Mesenchymal stem cell (in vitro differentiated cells and primary cell): ENCODE measurements around the gene PARD3B.

ENCODE experiments used
- DNase-seq: peaks from one replicate; pipeline ENCODE4 v3.0.0-alpha.2; 2013
- H2AFZ ChIP-seq: one replicate; pipeline ENCODE4 v1.6.1; 2013; ENCODE audit warnings: low read depth, mild to moderate bottlenecking, control low read depth, inconsistent platforms, low read length, moderate library complexity
- H2AK5ac ChIP-seq: 2 replicates; pipeline ENCODE4 v1.6.1; 2013; ENCODE audit warnings: low read length, moderate library complexity, mild to moderate bottlenecking, inconsistent platforms; ENCODE audit not compliant: severe bottlenecking
- H2BK120ac ChIP-seq: one replicate; pipeline ENCODE4 v1.6.1; 2013; ENCODE audit warnings: low read depth, mild to moderate bottlenecking, inconsistent platforms, low read length, moderate library complexity
- H2BK12ac ChIP-seq, 2 experiments: one replicate each; pipeline ENCODE4 v1.6.1; 2013; ENCODE audit warnings: inconsistent platforms in 2 of 2, low read length in 2 of 2, mild to moderate bottlenecking in 2 of 2, moderate library complexity in 2 of 2, control low read depth in 1 of 2
- H2BK15ac ChIP-seq: one replicate; pipeline ENCODE4 v1.6.1; 2013; ENCODE audit warnings: mild to moderate bottlenecking, low read depth, inconsistent platforms; ENCODE audit not compliant: poor library complexity, severe bottlenecking
- H2BK5ac ChIP-seq: 2 replicates; pipeline ENCODE4 v1.6.1; 2013; ENCODE audit warnings: low read depth, mild to moderate bottlenecking, low read length, control low read depth, inconsistent platforms; ENCODE audit not compliant: poor library complexity, severe bottlenecking
- H3K14ac ChIP-seq, 2 experiments: one replicate each; pipeline ENCODE4 v1.6.1; 2013; ENCODE audit warnings: inconsistent platforms in 2 of 2, low read length in 2 of 2, control low read depth in 1 of 2, mild to moderate bottlenecking in 1 of 2, moderate library complexity in 1 of 2
- H3K18ac ChIP-seq, 2 experiments: one replicate each; pipeline ENCODE4 v1.6.1; 2013; ENCODE audit warnings: inconsistent platforms in 2 of 2, low read length in 2 of 2, control low read depth in 1 of 2, low read depth in 1 of 2, mild to moderate bottlenecking in 1 of 2
- H3K23ac ChIP-seq, 2 experiments: one replicate each; pipeline ENCODE4 v1.6.1; 2013; ENCODE audit warnings: inconsistent platforms in 2 of 2, low read length in 2 of 2, mild to moderate bottlenecking in 2 of 2, moderate library complexity in 2 of 2, control low read depth in 1 of 2
- H3K27ac ChIP-seq: 2 replicates; pipeline ENCODE4 v1.5.1; 2013; ENCODE audit warnings: mild to moderate bottlenecking, moderate library complexity, low read length, control low read depth, inconsistent platforms; ENCODE audit not compliant: poor library complexity, severe bottlenecking
- H3K27me3 ChIP-seq, 2 experiments: 2 replicates each; pipeline versions ENCODE4 v1.6.1 to v1.7.0; 2013; ENCODE audit warnings: low read length in 2 of 2, mild to moderate bottlenecking in 2 of 2, moderate library complexity in 2 of 2, control low read depth in 1 of 2, inconsistent platforms in 1 of 2; ENCODE audit not compliant: control insufficient read depth in 1 of 2, insufficient read depth in 1 of 2
- H3K36me3 ChIP-seq, 2 experiments: 2 replicates each; pipeline versions ENCODE4 v1.6.1 to v1.7.0; 2013; ENCODE audit warnings: low read length in 2 of 2, control low read depth in 1 of 2, inconsistent platforms in 1 of 2, low read depth in 1 of 2, mild to moderate bottlenecking in 1 of 2; ENCODE audit not compliant: insufficient read depth in 2 of 2, control insufficient read depth in 1 of 2
- H3K4ac ChIP-seq, 2 experiments: one replicate each; pipeline ENCODE4 v1.6.1; 2013; ENCODE audit warnings: inconsistent platforms in 2 of 2, low read length in 2 of 2, mild to moderate bottlenecking in 2 of 2, moderate library complexity in 2 of 2, control low read depth in 1 of 2, low read depth in 1 of 2
- H3K4me1 ChIP-seq: 2 replicates; pipeline ENCODE4 v1.6.1; 2013; ENCODE audit warnings: low read depth, low read length, control low read depth; ENCODE audit not compliant: control insufficient read depth, insufficient read depth
- H3K4me2 ChIP-seq: 2 replicates; pipeline ENCODE4 v1.6.1; 2013; ENCODE audit warnings: low read length, mild to moderate bottlenecking, inconsistent platforms; ENCODE audit not compliant: poor library complexity, severe bottlenecking
- H3K4me3 ChIP-seq, 2 experiments: 2 replicates each; pipeline versions ENCODE4 v1.5.1 to v1.7.0; 2013; ENCODE audit warnings: low read length in 2 of 2, mild to moderate bottlenecking in 2 of 2, control low read depth in 1 of 2, low read depth in 1 of 2; ENCODE audit not compliant: insufficient read depth in 1 of 2
- H3K79me1 ChIP-seq: replicated peaks from 2 replicates; pipeline ENCODE4 v1.6.1; 2013; ENCODE audit warnings: mild to moderate bottlenecking, control low read depth, low read length, inconsistent platforms; ENCODE audit not compliant: poor library complexity, severe bottlenecking
- H3K9ac ChIP-seq: 2 replicates; pipeline ENCODE4 v1.7.0; 2013; ENCODE audit warnings: mild to moderate bottlenecking, low read length, moderate library complexity
- H3K9me3 ChIP-seq: 2 replicates; pipeline ENCODE4 v1.7.0; 2013; ENCODE audit warnings: mild to moderate bottlenecking, low read length; ENCODE audit not compliant: control insufficient read depth
- H4K8ac ChIP-seq: one replicate; pipeline ENCODE4 v1.6.1; 2013; ENCODE audit warnings: inconsistent platforms, mild to moderate bottlenecking, low read length, moderate library complexity
- H4K91ac ChIP-seq: one replicate; pipeline ENCODE4 v1.6.1; 2013; ENCODE audit warnings: mild to moderate bottlenecking, low read length, inconsistent platforms
- WGBS: methylation state at CpG from one replicate; pipeline ENCODE4 v1.1.7; 2013; ENCODE audit warnings: mixed read lengths; 5-methylcytosine and 5-hydroxymethylcytosine counted together

Gene PARD3B

DNA sequence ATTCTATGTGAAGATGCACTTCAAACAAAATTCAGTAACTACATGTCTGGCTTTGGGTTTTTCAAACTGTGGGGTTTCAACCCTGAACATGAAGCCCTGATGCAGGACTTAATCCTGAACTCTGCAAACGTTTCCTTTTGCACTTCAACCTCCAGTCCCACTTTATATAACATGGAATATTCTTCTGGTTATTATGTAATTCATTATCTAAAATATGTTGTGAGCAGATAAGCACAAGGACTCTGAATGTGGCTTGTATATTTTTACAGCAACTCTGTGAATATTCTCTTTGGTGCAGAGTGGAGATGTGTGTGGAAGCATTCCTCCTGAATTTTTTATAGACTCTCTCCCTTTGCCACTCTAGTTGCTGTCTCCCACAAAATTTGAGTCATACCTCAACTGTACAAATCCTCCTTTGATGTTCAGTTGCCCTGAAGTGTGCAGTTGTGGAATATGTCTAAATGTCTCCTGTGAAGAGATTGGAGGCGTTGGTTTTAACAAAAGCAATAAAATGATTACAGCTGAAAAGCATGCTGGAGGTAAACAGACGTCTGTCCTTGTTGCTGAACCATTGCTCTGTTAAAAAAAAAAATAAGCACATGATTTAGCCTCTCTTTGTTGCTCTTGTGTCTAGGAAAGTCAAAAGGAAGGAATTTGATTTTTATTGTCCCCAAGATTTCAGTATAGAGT is 931.9 kb downstream of the PARD3B start:
- Histone ChIP-seq H2AK5ac (no peak overlapping the region), H2BK120ac (no peak overlapping the region), H4K8ac (no peak overlapping the region), H3K4ac (no peak overlapping the region), H3K4me2 (no peak overlapping the region), H3K9me3 (no peaks in the 10 kb centered on the region), H3K4me1 (no peaks in the 10 kb centered on the region), H3K9ac (no peak overlapping the region), H2BK12ac (no peak overlapping the region), H3K14ac (no peak overlapping the region), H3K79me1 (no peaks in the 10 kb centered on the region), H3K23ac (no peak overlapping the region), H2AFZ (no peak overlapping the region), H3K27me3 (no peaks in the 10 kb centered on the region), H2BK15ac (no peak overlapping the region), H2BK5ac (no peak overlapping the region), H3K4me3 (no peak overlapping the region), H3K27ac (no peak overlapping the region), H3K18ac (no peak overlapping the region), H4K91ac (no peak overlapping the region), H3K36me3 (no peaks in the 10 kb centered on the region)
- peak; percentile 8 for DNase-seq
- WGBS, result 9% methylated on average over 2 of the region's 3 CpGs

DNA sequence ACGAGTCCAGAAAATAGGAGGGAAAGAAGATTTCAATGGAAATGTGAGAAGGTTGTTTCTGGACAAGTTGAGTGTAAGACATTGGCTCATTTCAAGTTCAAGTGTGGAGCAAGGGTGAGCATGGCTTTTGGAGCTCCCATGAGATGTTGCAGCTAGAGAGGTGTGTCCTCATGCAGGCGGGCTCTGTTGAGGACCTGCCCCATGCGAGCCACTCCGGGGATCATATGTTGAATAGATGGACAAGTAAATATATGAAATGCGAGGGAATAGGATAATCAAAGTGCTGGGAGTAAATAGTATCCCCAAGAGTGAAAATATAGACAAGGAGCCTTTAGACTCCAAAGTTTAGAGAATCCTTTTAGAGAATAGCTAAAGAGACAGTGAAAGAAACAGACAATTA is 936.6 kb downstream of the PARD3B start:
- 96% methylated on average over 5 of the region's 5 CpGs for WGBS
- no peaks in the 10 kb centered on the region for H3K9me3 ChIP-seq
- no peak overlapping the region for H2BK5ac ChIP-seq
- H2BK15ac ChIP-seq, result no peak overlapping the region
- H3K14ac ChIP-seq, result no peak overlapping the region
- H3K4ac ChIP-seq, result no peak overlapping the region
- H4K91ac ChIP-seq, result no peak overlapping the region
- no peak for DNase-seq
- no peak overlapping the region for H3K23ac ChIP-seq
- H3K27me3 ChIP-seq, result no peaks in the 10 kb centered on the region
- no peaks in the 10 kb centered on the region for H3K79me1 ChIP-seq
- H2BK12ac ChIP-seq, result no peak overlapping the region
- no peak overlapping the region for H3K27ac ChIP-seq
- H3K4me1 ChIP-seq, result no peaks in the 10 kb centered on the region
- H3K4me3 ChIP-seq, result no peak overlapping the region
- H2AFZ ChIP-seq, result no peak overlapping the region
- no peak overlapping the region for H2AK5ac ChIP-seq
- H4K8ac ChIP-seq, result no peak overlapping the region
- H3K4me2 ChIP-seq, result no peak overlapping the region
- H3K9ac ChIP-seq, result no peak overlapping the region
- H3K18ac ChIP-seq, result no peak overlapping the region
- no peaks in the 10 kb centered on the region for H3K36me3 ChIP-seq
- no peak overlapping the region for H2BK120ac ChIP-seq

DNA sequence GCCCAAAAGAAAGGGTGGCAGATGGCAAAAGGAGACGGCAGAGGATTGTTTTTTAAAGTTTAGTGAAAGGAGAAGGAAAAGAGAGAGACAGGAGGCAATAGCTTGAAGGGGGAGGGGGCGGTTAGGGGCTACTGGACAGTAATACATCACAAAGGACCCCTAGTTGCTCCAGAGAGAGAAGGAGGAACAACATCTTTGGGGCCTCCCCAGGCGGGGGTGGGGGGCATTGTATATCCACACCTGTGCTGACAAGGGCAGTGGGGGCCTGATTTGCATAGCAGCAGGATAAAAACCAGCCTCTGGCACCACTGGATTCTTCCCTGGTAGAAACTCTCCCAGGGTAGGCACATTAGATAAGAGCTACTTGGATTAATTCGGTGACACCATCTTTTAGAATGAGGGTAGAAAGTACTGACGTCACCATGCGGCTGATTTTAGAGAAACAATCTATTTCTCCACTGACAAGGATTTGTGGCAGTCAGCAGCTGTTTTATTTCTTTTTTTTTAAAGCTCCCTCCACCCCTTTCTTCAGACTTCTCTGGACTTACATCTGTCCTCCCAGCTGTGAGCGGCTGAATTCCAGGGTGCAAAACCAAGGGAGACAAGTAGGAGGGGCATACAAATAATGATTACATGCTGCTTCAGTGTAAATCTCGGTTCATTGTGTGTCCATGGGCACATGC is 937.3 kb downstream of the PARD3B start:
- H2AFZ ChIP-seq, result no peak overlapping the region
- no peaks in the 10 kb centered on the region for H3K9me3 ChIP-seq
- no peaks in the 10 kb centered on the region for H3K27me3 ChIP-seq
- no peak overlapping the region for H3K23ac ChIP-seq
- H3K18ac ChIP-seq, result no peak overlapping the region
- no peaks in the 10 kb centered on the region for H3K4me1 ChIP-seq
- no peak overlapping the region for H2BK15ac ChIP-seq
- H2BK120ac ChIP-seq, result no peak overlapping the region
- H3K36me3 ChIP-seq, result no peaks in the 10 kb centered on the region
- H3K4me3 ChIP-seq, result no peak overlapping the region
- no peak overlapping the region for H2AK5ac ChIP-seq
- no peak overlapping the region for H4K8ac ChIP-seq
- DNase-seq, result no peak
- no peak overlapping the region for H4K91ac ChIP-seq
- H3K4me2 ChIP-seq, result no peak overlapping the region
- H3K14ac ChIP-seq, result no peak overlapping the region
- H2BK12ac ChIP-seq, result no peak overlapping the region
- no peak overlapping the region for H3K4ac ChIP-seq
- no peak overlapping the region for H3K9ac ChIP-seq
- 90% methylated on average over 8 of the region's 8 CpGs for WGBS
- H3K79me1 ChIP-seq, result no peaks in the 10 kb centered on the region
- no peak overlapping the region for H2BK5ac ChIP-seq
- H3K27ac ChIP-seq, result no peak overlapping the region

DNA sequence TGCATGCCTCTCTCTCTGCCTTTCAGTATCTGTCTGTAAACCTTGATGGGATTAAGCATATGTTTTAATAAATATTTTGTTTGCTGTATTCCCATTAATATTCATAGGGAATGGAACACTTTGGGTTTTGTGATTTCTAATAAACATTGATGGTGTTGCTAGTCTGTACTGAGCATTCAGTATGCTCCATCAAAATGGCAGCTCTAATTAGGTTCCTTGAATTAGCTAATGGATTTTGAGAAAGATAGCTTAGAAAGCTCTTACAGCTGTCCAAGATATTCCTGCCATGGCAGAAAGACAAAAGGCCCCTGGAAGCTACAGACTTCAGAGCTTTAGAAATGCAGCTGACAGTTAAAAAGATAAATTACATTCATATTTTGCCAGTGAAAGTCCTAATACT is 937.8 kb downstream of the PARD3B start:
- H2BK5ac ChIP-seq, result no peak overlapping the region
- H3K79me1 ChIP-seq, result no peaks in the 10 kb centered on the region
- H4K8ac ChIP-seq, result no peak overlapping the region
- no peaks in the 10 kb centered on the region for H3K9me3 ChIP-seq
- H3K14ac ChIP-seq, result no peak overlapping the region
- H2AK5ac ChIP-seq, result no peak overlapping the region
- DNase-seq, result no peak
- H3K4ac ChIP-seq, result no peak overlapping the region
- H3K9ac ChIP-seq, result no peak overlapping the region
- no peak overlapping the region for H2BK12ac ChIP-seq
- H3K27me3 ChIP-seq, result no peaks in the 10 kb centered on the region
- no peaks in the 10 kb centered on the region for H3K36me3 ChIP-seq
- no peak overlapping the region for H4K91ac ChIP-seq
- H3K27ac ChIP-seq, result no peak overlapping the region
- H3K18ac ChIP-seq, result no peak overlapping the region
- no peak overlapping the region for H2BK120ac ChIP-seq
- no peaks in the 10 kb centered on the region for H3K4me1 ChIP-seq
- no peak overlapping the region for H3K4me2 ChIP-seq
- H3K4me3 ChIP-seq, result no peak overlapping the region
- no peak overlapping the region for H2AFZ ChIP-seq
- no peak overlapping the region for H3K23ac ChIP-seq
- no peak overlapping the region for H2BK15ac ChIP-seq
